Esophagus (tissue), 2 donors: ENCODE results near the gene AK5. TPM values are rescaled to one million over a fixed set of nuclear protein-coding genes. Genes with fewer than 3 reads are reported as not detected.

Experiments
- H3K27ac ChIP-seq, 2 donors: one replicate each; pipeline ENCODE4 v1.5.1; 2013; ENCODE audit warnings: low read depth in 2 of 2, mild to moderate bottlenecking in 2 of 2, inconsistent platforms in 1 of 2, low read length in 1 of 2, moderate library complexity in 1 of 2
- H3K27me3 ChIP-seq, 2 donors: one replicate each; pipeline ENCODE4 v1.6.1; 2013; ENCODE audit warnings: low read length in 2 of 2, control low read depth in 1 of 2, mild to moderate bottlenecking in 1 of 2; ENCODE audit not compliant: insufficient read depth in 2 of 2, control insufficient read depth in 1 of 2
- H3K36me3 ChIP-seq, 2 donors: one replicate each; pipeline ENCODE4 v1.6.1; 2013; ENCODE audit warnings: low read length in 1 of 2; ENCODE audit not compliant: control insufficient read depth in 2 of 2, insufficient read depth in 2 of 2
- H3K4me1 ChIP-seq, 2 donors: one replicate each; pipeline ENCODE4 v1.6.1; 2013; ENCODE audit warnings: low read length in 1 of 2; ENCODE audit not compliant: control insufficient read depth in 2 of 2, insufficient read depth in 2 of 2
- H3K4me3 ChIP-seq, 2 donors: one replicate each; pipeline ENCODE4 v1.5.1; 2013; ENCODE audit warnings: low read length in 2 of 2, mild to moderate bottlenecking in 2 of 2, low read depth in 1 of 2, moderate library complexity in 1 of 2
- H3K9me3 ChIP-seq, 2 donors: one replicate each; pipeline ENCODE4 v1.6.1; 2013; ENCODE audit warnings: mild to moderate bottlenecking in 2 of 2, low read depth in 1 of 2, low read length in 1 of 2, moderate library complexity in 1 of 2; ENCODE audit not compliant: control insufficient read depth in 2 of 2, insufficient read depth in 1 of 2
- WGBS, 2 donors: extraction: QIAGEN DNeasy Blood & Tissue Kit; methylation state at CpG; one replicate each; pipeline ENCODE4 v1.1.7; 2013; 5-methylcytosine and 5-hydroxymethylcytosine counted together
- polyA plus RNA-seq, 2 donors: library from polyadenylated mRNA; stranded (reverse); fragments of 200-250 nt; gene quantifications; one replicate each; pipeline ENCODE4 v1.2.3, GENCODE V29; 2013
- donor health status: healthy with polysubstance abuse.
- donor health status: Bipolar disorder and iron deficiency.

The AK5 gene, protein sequence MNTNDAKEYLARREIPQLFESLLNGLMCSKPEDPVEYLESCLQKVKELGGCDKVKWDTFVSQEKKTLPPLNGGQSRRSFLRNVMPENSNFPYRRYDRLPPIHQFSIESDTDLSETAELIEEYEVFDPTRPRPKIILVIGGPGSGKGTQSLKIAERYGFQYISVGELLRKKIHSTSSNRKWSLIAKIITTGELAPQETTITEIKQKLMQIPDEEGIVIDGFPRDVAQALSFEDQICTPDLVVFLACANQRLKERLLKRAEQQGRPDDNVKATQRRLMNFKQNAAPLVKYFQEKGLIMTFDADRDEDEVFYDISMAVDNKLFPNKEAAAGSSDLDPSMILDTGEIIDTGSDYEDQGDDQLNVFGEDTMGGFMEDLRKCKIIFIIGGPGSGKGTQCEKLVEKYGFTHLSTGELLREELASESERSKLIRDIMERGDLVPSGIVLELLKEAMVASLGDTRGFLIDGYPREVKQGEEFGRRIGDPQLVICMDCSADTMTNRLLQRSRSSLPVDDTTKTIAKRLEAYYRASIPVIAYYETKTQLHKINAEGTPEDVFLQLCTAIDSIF
- under 1 TPM; 0.11 to 0.16 TPM for polyA plus RNA-seq

GRCh38 chr1:77281491-77282186 is at the start of gene AK5:
AK5 (plus strand) TSS chr1:77282019; CDS start chr1:77282314, 295 bp downstream.
- WGBS, 2 donors = 3 to 6% methylated on average over 50 to 71 of the region's 71 CpGs
- peaks cover 3 to 8% of the 10 kb centered on the region in 2 donors for H3K27me3 ChIP-seq

DNA sequence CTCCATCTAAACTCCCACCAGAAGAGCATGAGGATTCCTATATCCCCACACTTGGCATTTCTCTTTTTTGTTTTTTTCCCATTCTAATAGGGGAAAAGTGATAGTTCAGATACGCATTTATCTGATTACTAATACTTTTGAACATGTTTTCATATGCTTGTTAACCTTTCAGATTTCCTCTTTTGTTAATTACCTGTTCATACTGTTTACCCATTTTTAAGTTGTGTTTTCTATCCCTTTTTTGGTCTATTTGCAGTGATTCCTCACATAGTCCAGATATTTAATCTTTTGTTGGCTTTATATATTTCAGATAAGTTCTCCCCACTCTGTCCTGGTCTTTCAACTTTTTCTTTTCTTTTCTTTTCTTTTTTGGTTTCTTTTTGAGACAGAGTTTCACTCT is 49.0 kb upstream of the AK5 start:
- no peak overlapping the region for H3K27ac ChIP-seq
- WGBS, 2 donors = 95 to 100% methylated on average over 1 of the region's 1 CpG
- H3K27me3 ChIP-seq = no peaks in the 10 kb centered on the region
- H3K36me3 ChIP-seq = no peaks in the 10 kb centered on the region
- no peaks in the 10 kb centered on the region for H3K9me3 ChIP-seq
- no peaks in the 10 kb centered on the region for H3K4me1 ChIP-seq
- no peak overlapping the region for H3K4me3 ChIP-seq

More at GRCh38 chr1:77281491-77282186, at the start of gene AK5:
- Histone ChIP-seq H3K36me3 (no peaks in the 10 kb centered on the region), H3K9me3 (no peaks in the 10 kb centered on the region), H3K4me3 (peak within 1 kb of the TSS; percentile 52 to 54), H3K4me1 (peaks cover 5 to 13% of the 10 kb centered on the region in 2 donors), H3K27ac (no peak within 1 kb of the TSS)

DNA sequence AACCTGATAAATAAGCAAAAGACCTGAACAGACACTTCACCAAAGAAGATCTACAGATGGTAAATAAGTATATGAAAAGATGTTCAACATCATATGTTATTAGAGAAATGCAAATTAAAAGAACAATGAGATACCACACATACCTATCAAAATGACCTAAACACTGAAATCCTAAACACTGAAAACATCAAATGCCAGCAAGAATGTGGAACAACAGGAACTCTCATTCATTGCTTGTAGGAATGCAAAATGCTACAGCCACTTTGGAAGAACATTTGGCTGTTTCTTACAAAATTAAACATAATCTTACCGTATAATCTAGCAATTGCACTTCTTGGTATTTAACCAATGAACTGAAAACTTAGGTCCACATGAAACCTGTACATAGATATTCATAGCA is 47.7 kb upstream of the AK5 start:
- no peak overlapping the region for H3K27ac ChIP-seq
- no peaks in the 10 kb centered on the region for H3K4me1 ChIP-seq
- H3K9me3 ChIP-seq = no peaks in the 10 kb centered on the region
- H3K4me3 ChIP-seq = no peak overlapping the region
- WGBS, 2 donors = 82 to 89% methylated on average over 1 of the region's 1 CpG
- no peaks in the 10 kb centered on the region for H3K36me3 ChIP-seq
- no peaks in the 10 kb centered on the region for H3K27me3 ChIP-seq

DNA sequence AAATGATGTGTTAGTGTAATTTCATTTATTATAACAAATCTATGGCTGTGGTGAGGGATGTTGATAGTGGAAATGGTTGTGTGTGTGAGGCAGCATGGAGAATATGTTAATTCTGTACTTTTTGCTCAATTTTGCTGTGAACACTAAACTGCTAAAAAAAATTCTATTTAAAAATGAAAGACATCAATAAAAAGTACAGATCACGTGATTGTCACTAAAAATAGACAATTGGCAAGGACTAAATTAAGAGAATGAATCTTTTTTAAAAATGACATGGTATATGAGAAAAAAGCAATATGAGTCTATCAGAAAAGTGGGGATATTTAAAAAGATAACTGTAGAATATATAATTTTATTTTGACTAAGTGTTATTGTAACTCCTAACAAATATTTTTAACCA is 46.9 kb upstream of the AK5 start:
- 53 to 58% methylated on average over 1 of the region's 1 CpG for WGBS, 2 donors
- Histone ChIP-seq H3K36me3 (no peaks in the 10 kb centered on the region), H3K9me3 (no peaks in the 10 kb centered on the region), H3K27me3 (no peaks in the 10 kb centered on the region), H3K27ac (no peak overlapping the region), H3K4me1 (no peaks in the 10 kb centered on the region), H3K4me3 (no peak overlapping the region)

DNA sequence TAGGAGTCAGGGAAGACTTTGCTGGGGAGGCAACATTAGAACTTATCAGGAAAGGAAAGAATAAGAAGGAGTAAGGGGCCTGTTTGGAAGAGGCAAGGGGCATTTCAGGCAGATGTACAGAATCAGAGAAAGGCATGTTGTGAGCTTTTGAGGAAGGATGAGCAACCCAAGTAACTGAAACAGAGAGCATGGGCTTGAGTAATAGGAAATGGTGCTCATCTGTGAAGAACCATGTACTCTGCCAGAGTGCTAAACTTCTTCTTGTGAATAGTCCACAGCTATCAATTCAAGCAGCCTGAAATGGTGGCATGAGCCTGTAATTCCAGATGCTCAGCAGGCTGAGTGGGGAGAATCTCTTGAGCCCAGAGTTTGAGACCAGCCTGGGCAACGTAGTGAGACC is 43.4 kb upstream of the AK5 start:
- Histone ChIP-seq H3K4me3 (no peak overlapping the region), H3K36me3 (no peaks in the 10 kb centered on the region), H3K27me3 (no peaks in the 10 kb centered on the region), H3K4me1 (no peaks in the 10 kb centered on the region), H3K9me3 (no peaks in the 10 kb centered on the region), H3K27ac (no peak overlapping the region)
- 65 to 74% methylated on average over 1 of the region's 1 CpG for WGBS, 2 donors

- Histone ChIP-seq H3K4me1 (no peaks in the 10 kb centered on the region), H3K27me3 (no peaks in the 10 kb centered on the region), H3K27ac (no peak overlapping the region), H3K4me3 (no peak overlapping the region), H3K36me3 (no peaks in the 10 kb centered on the region), H3K9me3 (no peaks in the 10 kb centered on the region)
- WGBS, 2 donors = 67 to 74% methylated on average over 3 of the region's 3 CpGs
These were observed 42.5 kb upstream of the AK5 start for GRCh38 chr1:77239311-77239710.

GRCh38 chr1:77245830-77246229 is 36.0 kb upstream of the AK5 start:
- H3K9me3 ChIP-seq = peaks cover 0 to 4% of the 10 kb centered on the region in 2 donors
- H3K27ac ChIP-seq = no peak overlapping the region
- H3K27me3 ChIP-seq = no peaks in the 10 kb centered on the region
- H3K4me3 ChIP-seq = no peak overlapping the region
- 51 to 61% methylated on average over 2 of the region's 2 CpGs for WGBS, 2 donors
- H3K4me1 ChIP-seq = no peaks in the 10 kb centered on the region
- H3K36me3 ChIP-seq = no peaks in the 10 kb centered on the region

DNA sequence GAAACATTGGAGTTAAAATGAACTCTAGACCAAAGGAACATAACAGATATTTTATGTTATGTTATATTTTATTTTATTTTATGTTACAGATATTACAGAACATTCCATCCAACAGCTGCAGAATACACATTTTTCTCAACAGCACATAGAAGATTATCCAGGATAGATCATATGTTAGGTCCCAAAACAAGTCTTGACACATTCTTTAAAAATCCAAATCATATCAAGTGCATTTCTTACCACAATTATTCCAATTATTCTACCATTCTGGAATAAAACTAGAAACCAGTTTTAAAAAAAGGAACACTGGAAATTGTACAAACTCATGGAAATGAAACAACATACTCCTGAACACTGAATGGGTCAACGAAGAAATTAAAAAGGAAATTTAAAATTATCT is 31.7 kb upstream of the AK5 start:
- H3K4me3 ChIP-seq = no peak overlapping the region
- H3K9me3 ChIP-seq = peaks cover 3 to 4% of the 10 kb centered on the region in 2 donors
- 79 to 85% methylated on average over 1 of the region's 1 CpG for WGBS, 2 donors
- H3K4me1 ChIP-seq = no peaks in the 10 kb centered on the region
- no peaks in the 10 kb centered on the region for H3K27me3 ChIP-seq
- no peaks in the 10 kb centered on the region for H3K36me3 ChIP-seq
- H3K27ac ChIP-seq = no peak overlapping the region

- no peaks in the 10 kb centered on the region for H3K4me1 ChIP-seq
- no peaks in the 10 kb centered on the region for H3K36me3 ChIP-seq
- H3K9me3 ChIP-seq = peaks cover 0 to 3% of the 10 kb centered on the region in 2 donors
- H3K27me3 ChIP-seq = no peaks in the 10 kb centered on the region
- no peak overlapping the region for H3K27ac ChIP-seq
- WGBS, 2 donors = 85% methylated on average over 1 of the region's 1 CpG
- no peak overlapping the region for H3K4me3 ChIP-seq
These were observed 28.6 kb upstream of the AK5 start for GRCh38 chr1:77253211-77253610.
